ENCODE results near the gene TBC1D30. TPM values are rescaled to one million over a fixed set of nuclear protein-coding genes. Genes with fewer than 3 reads are reported as not detected.

Gene TBC1D30
- total RNA-seq, 4 donors from 2014 or later: 1.2 to 6.1 (median 1.6) TPM

DNA sequence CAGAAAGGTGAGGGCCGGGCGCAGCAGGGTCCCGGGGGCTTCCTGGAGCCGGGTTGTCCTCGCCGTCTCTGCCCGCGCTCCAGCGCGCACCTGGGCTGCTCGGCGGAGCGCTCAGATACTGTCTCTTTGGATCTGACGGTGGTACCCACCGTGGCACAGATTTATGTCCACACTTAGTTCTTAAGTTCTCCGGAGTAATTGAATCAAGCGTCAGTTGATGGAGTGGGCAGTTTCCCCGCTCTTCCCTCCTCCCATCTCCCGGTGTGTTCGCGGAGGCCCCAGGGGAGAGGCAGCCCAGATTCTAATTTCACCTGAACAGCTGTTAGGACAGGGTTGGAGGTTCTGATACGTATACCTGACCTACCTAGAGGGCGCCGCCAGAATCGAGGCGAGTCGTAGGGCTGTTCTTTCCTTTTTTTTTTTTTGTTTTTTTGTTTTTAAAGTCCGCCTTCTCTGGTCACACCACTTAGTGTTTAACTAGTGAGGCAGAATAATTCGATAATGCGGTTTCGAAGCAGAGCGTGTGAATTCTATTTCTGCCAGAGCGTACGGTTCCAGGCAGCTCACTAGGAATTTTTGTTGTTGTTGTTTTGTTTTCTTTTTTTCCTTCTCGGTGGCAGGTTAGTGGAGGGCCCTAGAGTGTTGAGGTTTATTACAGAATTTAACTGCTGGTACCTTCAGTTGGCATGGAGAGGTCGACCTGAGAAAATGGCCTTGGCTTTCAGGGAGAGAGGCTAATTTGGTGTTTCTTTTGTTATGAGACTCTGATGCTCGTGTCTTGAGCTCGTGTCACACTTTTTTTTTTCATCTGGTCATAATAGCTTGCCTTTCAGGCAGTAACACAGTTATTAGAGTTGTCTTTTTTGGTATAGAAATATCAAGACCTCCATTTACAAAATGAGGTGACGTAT, 42.9 kb upstream of the TBC1D30 start:
- 7% methylated on average over 39 of the region's 39 CpGs for WGBS, 2 donors
- TF ChIP-seq, protein P1, sequence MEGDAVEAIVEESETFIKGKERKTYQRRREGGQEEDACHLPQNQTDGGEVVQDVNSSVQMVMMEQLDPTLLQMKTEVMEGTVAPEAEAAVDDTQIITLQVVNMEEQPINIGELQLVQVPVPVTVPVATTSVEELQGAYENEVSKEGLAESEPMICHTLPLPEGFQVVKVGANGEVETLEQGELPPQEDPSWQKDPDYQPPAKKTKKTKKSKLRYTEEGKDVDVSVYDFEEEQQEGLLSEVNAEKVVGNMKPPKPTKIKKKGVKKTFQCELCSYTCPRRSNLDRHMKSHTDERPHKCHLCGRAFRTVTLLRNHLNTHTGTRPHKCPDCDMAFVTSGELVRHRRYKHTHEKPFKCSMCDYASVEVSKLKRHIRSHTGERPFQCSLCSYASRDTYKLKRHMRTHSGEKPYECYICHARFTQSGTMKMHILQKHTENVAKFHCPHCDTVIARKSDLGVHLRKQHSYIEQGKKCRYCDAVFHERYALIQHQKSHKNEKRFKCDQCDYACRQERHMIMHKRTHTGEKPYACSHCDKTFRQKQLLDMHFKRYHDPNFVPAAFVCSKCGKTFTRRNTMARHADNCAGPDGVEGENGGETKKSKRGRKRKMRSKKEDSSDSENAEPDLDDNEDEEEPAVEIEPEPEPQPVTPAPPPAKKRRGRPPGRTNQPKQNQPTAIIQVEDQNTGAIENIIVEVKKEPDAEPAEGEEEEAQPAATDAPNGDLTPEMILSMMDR (IDR thresholded peaks at IDR 0.05): no peak
- no peak for TF ChIP-seq POLR2A (IDR thresholded peaks at IDR 0.05)
- intact Hi-C loops (cut with DNase I; ENCODE audit: low total_unique reads): no loop called here
- H3K4me3 ChIP-seq (ENCODE audit: low read depth, poor library complexity, severe bottlenecking): peak overlapping the region; percentile 26
- no peak for DNase-seq (ENCODE audit: low spot score in 2 of 2)

DNA sequence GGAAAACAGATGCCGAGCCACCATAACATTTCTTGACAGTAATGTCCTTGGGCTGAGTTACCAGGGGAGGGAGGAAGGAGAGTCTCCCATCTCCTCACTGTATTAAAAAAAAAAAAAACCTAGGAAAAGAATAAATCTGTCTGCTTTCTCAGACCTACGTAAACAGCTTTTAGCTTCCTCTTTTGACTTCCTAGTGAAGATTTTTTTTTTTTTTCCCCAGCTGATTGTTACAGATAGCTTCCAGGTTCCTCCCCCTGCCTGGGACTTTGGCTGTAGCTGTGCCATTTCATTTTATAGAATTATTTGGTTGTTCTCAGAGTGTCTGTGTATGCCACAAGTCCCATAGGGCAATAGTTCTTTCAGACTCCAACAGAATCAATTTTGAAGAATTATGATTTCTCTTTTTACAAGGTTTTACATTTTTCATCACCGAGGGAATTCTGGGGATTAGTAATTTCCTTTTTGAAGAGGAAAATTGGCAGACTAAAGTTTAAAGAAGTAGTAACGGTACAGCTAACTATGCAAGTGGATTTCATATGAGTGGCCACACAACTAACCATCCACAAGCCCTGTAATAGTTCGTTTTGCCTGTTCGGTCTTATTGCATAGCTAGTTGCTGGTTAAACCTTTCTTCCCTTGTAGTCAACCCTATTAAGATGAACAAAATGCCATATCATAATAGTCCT, 42.1 kb upstream of the TBC1D30 start:
- no peak for DNase-seq (ENCODE audit: low spot score in 2 of 2)

DNA sequence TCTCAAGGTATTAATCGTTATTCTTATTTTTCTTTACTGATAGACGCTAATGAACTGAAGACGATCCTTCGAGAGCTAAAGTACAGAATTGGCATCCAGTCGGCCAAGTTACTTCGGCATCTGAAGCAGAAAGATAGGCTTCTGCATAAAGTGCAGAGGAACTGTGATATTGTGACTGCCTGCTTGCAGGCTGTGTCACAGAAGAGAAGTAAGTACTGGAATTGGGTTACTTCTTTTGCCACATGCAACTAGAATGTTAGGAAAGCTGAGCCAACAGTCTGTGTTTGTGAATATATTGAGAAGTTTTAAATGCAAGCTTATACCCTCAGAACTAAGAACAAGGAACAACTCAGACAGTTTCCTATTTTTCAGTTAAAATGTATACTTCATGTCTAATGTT, 38.6 kb upstream of the TBC1D30 start:
- 95 to 97% methylated on average over 6 of the region's 6 CpGs for WGBS, 2 donors
- intact Hi-C loops (cut with DNase I; ENCODE audit: low total_unique reads): no loop called here
- no peak overlapping the region for H3K4me3 ChIP-seq (ENCODE audit: low read depth, poor library complexity, severe bottlenecking)
- TF ChIP-seq POLR2A (IDR thresholded peaks at IDR 0.05): no peak
- TF ChIP-seq, protein P1 (IDR thresholded peaks at IDR 0.05): no peak
- no peak for DNase-seq (ENCODE audit: low spot score in 2 of 2)

More for the DNA sequence above, 42.1 kb upstream of the TBC1D30 start:
- TF ChIP-seq, protein P1 (IDR thresholded peaks at IDR 0.05): no peak
- TF ChIP-seq POLR2A (IDR thresholded peaks at IDR 0.05): no peak
- intact Hi-C loops (cut with DNase I; ENCODE audit: low total_unique reads): no loop called here
- no peak overlapping the region for H3K4me3 ChIP-seq (ENCODE audit: low read depth, poor library complexity, severe bottlenecking)
- 43 to 44% methylated on average over 6 of the region's 6 CpGs for WGBS, 2 donors

DNA sequence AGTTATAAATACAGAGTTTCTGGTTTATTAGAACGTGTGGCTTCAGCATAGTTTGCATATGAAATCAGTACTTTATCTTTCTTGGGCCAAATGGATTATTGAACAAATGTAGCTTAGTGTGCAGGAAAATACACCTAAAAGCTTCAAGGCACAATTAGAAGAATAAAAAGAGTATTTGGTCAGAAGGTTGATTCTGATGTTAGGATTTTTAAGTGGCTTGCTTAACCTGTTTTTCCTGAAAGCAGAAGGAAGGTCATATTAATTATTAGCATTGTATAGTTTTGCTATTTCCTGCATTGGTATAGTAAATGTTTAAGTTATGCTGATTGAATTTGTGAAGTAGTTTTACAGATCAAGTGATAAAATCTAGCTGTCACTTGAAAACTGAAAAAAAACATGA, 34.3 kb upstream of the TBC1D30 start:
- intact Hi-C loops (cut with DNase I; ENCODE audit: low total_unique reads): no loop called here
- WGBS, 2 donors: 41 to 56% methylated on average over 1 of the region's 1 CpG
- no peak for DNase-seq (ENCODE audit: low spot score in 2 of 2)
- TF ChIP-seq POLR2A (IDR thresholded peaks at IDR 0.05): no peak
- TF ChIP-seq, protein P1 (IDR thresholded peaks at IDR 0.05): no peak
- H3K4me3 ChIP-seq (ENCODE audit: low read depth, poor library complexity, severe bottlenecking): no peak overlapping the region

DNA sequence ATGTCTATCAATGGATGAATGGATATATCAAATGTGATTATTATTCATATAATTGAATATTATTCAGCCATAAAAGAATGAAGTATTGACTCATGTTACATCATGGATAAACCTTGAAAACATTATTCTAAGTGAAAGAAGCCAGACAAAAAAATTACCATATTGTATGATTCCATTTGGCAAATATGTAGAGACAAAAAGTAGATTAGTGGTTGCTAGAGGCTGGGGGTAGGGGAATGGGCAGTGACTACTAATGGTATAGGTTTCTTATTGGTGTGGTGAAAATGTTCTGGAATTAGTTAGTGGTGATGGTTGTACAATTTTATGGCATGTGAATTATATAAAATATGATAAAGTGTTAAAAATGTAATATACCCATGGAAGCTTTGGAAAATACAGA, 33.4 kb upstream of the TBC1D30 start:
- no peak for TF ChIP-seq POLR2A (IDR thresholded peaks at IDR 0.05)
- TF ChIP-seq, protein P1 (IDR thresholded peaks at IDR 0.05): no peak
- intact Hi-C loops (cut with DNase I; ENCODE audit: low total_unique reads): no loop called here
- no peak overlapping the region for H3K4me3 ChIP-seq (ENCODE audit: low read depth, poor library complexity, severe bottlenecking)
- no peak for DNase-seq (ENCODE audit: low spot score in 2 of 2)

All from lower leg skin (tissue), 4 donors.